ENCODE measurements around the gene PPM1N.

Gene PPM1N

GRCh38 chr19:45511074-45511473 is 12.8 kb downstream of the PPM1N start:
- no peak overlapping the region for H3K4me3 ChIP-seq (ENCODE audit: low read depth, low read length)
- DNase-seq (ENCODE audit: low read depth), result no peak
- no peak for TF ChIP-seq CTCF (conservative IDR thresholded peaks at IDR 0.05; ENCODE audit: low read depth, low read length)

- no peak for DNase-seq (ENCODE audit: low read depth)
- H3K4me3 ChIP-seq (ENCODE audit: low read depth, low read length), result no peak overlapping the region
- no peak for TF ChIP-seq CTCF (conservative IDR thresholded peaks at IDR 0.05; ENCODE audit: low read depth, low read length)
Measured at GRCh38 chr19:45512881-45513483, 14.7 kb downstream of the PPM1N start.

DNA sequence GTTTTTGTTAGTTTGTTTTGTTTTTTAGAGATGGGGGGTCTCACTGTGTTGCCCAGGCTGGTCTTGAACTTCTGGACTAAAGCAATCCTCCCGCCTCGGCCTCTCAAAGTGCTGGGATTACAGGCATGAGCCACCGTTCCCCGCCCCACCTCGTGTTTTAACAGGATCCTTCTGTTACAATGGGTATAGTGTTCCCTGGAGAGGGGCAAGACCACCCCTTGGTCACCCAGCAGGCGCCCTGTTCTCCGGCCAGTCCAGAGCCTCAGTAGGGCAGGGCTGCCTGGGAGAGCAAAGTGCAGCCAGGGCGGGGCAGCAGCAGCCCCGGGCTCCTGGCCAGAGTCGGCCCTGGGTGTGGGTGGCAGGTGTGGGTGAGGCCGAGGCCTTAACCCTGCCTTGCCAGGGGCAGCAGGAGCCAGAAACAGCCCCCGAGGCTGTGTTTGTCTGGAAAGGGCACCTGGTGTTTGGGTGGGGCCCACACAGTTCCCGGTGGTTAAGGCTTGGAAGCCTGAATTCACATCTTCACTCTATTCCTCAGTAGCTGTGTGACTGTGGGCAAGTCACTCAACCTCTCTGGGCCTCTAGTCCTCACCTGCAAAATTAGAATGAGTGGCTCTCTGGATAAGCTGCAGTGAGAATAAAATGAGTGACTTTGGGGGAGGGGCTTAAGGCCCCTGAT is 16.3 kb downstream of the PPM1N start:
- no peak overlapping the region for H3K4me3 ChIP-seq (ENCODE audit: low read depth, low read length)
- DNase-seq (ENCODE audit: low read depth), result no peak
- TF ChIP-seq CTCF (conservative IDR thresholded peaks at IDR 0.05; ENCODE audit: low read depth, low read length), result no peak

GRCh38 chr19:45515081-45515624 is 16.9 kb downstream of the PPM1N start:
- no peak for DNase-seq (ENCODE audit: low read depth)
- H3K4me3 ChIP-seq (ENCODE audit: low read depth, low read length), result no peak overlapping the region
- TF ChIP-seq CTCF (conservative IDR thresholded peaks at IDR 0.05; ENCODE audit: low read depth, low read length), result no peak

DNA sequence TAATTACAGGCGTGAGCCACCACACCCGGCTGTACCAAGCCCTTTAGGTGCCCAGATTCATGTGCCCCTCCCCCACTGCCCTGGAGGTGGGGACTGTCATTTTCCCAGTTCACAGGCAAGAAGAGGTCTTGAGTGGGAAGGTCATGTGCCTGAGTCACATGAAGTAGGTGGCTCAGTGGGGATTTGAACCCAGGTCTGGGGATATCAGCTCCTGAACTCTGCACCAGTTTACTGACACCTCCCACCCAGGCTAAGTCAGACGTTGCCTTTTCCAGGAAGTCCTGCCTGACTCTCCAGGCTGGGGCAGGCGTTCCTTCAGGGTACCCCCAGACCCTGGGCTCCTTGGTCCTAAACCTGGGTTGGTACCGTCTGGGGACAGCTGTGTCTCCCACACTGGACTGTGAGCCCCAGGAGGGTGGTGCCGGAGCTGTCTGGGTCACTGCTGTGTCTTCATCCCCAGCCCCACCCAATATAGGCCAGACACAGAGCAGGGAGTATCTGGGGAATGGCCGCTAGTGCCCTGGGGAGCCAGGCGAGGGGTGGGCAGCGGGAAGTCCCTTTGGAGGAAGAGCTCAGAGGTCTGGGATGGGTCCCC is 17.7 kb downstream of the PPM1N start:
- no peak for TF ChIP-seq CTCF (conservative IDR thresholded peaks at IDR 0.05; ENCODE audit: low read depth, low read length)
- no peak overlapping the region for H3K4me3 ChIP-seq (ENCODE audit: low read depth, low read length)

DNA sequence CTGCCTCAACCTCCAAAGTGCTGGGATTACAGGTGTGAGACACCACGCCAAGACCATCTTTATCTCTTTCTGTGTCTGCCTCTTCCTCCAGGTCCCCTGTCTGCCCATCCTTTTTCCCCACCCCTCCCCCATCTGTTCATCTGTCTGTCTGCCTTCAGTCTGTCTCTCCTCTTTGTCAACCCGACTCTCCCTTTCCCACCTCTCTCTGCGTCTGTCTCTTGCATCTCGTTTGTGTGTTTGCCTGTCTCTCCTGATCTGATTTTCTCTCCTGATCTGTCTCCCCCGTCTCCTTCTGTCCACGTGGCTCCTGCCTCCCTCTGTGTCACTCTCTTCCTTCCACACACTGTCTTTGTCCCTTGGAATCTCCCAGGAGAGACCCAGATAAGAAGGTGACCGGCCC is 19.0 kb downstream of the PPM1N start:
- no peak for DNase-seq (ENCODE audit: low read depth)
- H3K4me3 ChIP-seq (ENCODE audit: low read depth, low read length), result no peak overlapping the region
- TF ChIP-seq CTCF (conservative IDR thresholded peaks at IDR 0.05; ENCODE audit: low read depth, low read length), result no peak

More for the DNA sequence above, 17.7 kb downstream of the PPM1N start:
- DNase-seq (ENCODE audit: low read depth), result no peak
